Cardiac fibroblast (primary cell): ENCODE measurements around the gene SIGLEC9.

Source experiments
- DNase-seq, 2 donors: peaks; one replicate each; pipeline versions ENCODE4 v3.0.0 to v3.0.0-alpha.2; 2010; ENCODE audit warnings: low read depth in 2 of 2
- H3K4me3 ChIP-seq, 2 donors: replicated peaks in 1 of 2; 1 replicate in 1 of 2; 2 replicates in 1 of 2; pipeline ENCODE4 v1.5.1; 2011; ENCODE audit warnings: low read depth in 2 of 2, low read length in 2 of 2, mild to moderate bottlenecking in 2 of 2, moderate library complexity in 1 of 2
- CTCF ChIP-seq: IDR thresholded peaks from one replicate; pipeline ENCODE4 v1.5.1; 2011; ENCODE audit warnings: low read depth, mild to moderate bottlenecking, low read length, inconsistent platforms

SIGLEC9 gene

DNA sequence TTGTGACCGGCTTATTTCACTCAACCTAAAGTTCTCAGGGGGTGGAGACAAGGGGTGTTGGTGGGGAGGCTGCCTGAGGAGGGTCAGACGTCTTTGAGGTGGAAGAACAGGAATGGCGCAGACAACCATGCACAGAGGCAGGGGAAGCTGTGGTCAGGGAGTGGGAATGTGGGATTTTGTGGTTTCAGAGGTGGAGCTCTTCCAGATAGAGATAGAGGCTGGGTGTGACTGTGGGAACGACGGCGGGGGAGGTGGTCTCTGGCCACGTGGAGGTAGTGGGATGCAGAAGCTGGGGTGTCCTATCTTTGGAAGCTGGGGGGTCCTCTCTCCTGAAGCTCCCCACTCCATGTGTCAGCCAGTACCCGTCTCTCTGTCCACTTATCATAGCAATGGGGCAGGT is 34.2 kb upstream of the SIGLEC9 start:
- TF ChIP-seq CTCF, result no peak
- DNase-seq, result no peak
- no peak overlapping the region for H3K4me3 ChIP-seq

GRCh38 chr19:51091126-51091525 is 33.6 kb upstream of the SIGLEC9 start:
- no peak for TF ChIP-seq CTCF
- H3K4me3 ChIP-seq, result no peak overlapping the region
- DNase-seq, result peak in 1 of 2 donors; percentile 9

DNA sequence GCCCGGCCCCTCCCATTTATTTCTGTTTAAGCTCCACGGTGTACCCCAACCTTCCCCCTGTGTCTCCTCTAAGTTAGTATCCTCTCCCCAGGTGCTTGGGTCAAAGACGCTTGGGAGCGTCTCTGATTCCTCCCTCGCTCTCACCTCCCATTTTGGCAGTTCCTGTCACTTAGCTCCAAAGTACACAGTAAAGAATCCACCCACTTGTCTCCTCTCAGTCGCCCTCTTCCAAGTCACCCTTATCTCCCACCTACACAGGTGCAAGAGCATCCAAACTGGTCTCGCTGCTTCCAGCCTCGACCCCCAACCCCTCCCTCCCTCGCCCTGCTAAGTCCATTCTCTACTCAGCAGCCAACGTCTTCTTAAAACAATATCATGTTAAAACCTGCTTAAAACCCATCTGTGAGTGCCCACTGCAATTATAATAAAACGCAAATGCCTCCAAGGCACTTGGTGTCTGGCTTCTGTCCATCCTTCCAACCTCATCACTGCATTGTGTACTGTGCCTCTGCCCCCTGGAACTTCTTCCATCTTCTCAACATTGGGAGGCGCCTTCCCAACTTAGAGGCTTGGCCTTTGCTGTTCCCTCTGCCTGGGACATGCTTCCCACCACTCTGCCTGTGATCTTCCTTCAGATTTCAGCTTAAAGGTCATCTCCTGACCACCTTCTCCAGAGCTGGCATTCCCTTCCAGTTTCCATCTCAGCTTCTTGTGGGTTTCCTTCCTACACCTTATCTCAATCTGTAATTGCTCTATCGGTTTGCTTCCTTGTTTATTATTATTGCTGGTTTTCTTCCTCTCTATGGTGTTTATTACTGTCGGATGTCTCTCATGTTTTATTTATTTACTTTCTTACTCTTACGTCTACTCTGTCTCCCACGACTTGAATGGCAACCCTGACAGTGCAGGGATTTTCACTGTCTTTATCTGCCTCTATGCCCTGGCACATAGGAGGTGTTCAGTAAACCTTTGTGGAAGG is 32.5 kb upstream of the SIGLEC9 start:
- no peak for TF ChIP-seq CTCF
- DNase-seq, result no peak
- no peak overlapping the region for H3K4me3 ChIP-seq

DNA sequence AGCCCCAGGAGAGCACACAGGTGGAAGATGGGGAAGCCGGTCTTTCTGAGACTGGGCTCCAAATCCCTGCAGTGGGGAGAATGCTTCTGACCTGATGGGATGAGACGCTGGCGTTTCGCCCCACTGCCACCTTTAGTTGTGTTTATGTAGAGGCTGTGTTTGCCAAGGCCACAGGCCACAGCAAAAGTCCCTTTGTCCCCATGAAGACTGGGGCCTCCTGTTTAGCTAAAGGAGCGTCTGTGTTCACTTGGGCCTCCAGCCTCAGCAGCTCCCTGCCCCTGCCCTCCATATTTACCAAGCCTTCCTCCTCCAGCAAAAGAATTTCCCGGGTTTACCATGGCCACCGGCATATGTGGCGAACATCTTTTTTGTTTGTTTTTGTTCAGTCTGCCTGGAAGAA is 31.6 kb upstream of the SIGLEC9 start:
- no peak overlapping the region for H3K4me3 ChIP-seq
- TF ChIP-seq CTCF, result no peak
- no peak for DNase-seq

DNA sequence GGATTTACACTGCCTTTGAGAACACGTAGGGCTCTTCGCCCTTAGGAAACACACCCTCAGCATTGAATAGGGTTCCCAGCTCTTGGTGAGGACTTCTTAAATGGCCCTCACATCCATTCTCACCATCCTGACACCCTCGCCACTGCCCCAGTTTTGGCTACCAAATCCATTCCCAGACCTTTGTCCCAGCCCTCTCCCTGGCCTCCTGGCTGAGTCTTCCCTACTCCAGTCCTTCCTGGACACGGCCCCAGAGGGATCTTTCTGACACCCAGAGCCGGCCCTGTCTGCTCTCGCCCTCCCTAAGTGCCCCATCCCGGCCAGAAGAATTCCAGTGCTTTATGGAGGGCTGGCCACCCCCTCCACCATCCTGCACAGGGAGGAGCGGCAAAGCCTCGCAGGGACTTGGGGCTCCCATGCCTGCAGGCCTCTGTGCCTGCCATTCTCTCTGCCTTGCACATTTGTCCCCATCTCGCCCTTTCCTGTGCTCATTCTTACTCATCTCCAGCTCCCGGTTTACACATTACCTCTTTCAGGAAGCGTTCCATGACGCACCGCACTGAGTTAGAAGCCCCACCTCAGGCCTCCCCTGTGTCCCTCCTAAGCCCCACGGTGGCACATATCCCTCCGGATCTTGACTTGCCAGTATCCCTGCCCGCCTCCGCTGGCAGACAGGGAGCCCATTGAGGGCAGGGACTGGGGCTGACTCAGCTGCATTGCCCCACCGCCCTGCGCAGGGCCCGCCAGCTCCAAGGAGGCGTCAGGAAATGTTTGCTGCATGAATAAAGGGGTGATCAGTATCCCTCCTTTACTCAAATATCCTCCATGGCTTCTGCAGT is 31.0 kb upstream of the SIGLEC9 start:
- no peak for TF ChIP-seq CTCF
- peak in 1 of 2 donors; percentile 22 for DNase-seq
- no peak overlapping the region for H3K4me3 ChIP-seq

DNA sequence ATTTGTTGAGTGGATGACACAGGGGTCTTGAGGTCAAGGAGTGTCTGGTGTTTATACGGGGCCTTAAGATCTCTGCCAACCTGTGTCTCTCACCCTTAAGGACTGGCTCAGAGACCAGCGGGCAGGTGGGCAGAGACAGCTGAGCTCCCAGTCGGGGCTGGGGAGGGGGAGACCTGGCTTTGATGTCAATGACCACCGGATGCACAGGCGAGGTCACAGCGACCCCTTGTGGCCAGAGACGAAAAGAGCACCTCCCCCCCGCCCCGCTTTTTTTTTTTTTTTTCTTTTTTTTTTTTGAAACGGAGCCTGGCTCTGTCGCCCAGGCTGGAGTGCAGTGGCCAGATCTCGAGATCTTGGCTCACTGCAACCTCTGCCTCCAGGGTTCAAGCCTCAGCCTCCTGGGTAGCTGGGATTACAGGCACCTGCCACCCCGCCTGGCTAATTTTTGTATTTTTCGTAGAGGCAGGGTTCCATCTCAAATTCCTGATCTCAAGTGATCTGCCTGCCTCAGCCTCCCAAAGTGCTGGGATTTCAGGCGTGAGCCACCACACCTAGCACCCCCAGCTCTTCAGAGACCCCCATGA is 29.9 kb upstream of the SIGLEC9 start:
- no peak overlapping the region for H3K4me3 ChIP-seq
- peak; percentile 56 for TF ChIP-seq CTCF
- peak; percentile 14 to 26 for DNase-seq
